Lower lobe of right lung (tissue), 2 donors: ENCODE results near the gene HEXA. TPM values are rescaled to one million over a fixed set of nuclear protein-coding genes. Genes with fewer than 3 reads are reported as not detected.

Source experiments
- ATAC-seq, 2 donors: fragments of 200-7000 bp; cut with Tn5 transposase; one replicate each; pipeline ENCODE4 v1.9.1; 2020 to 2022; ENCODE audit warnings: mild to moderate bottlenecking in 2 of 2, moderate library complexity in 2 of 2
- DNase-seq: peaks from one replicate; pipeline ENCODE4 v3.0.0-alpha.2; 2020
- H3K27ac ChIP-seq: fragments of 200-600 bp; one replicate; pipeline ENCODE4 v1.8.0; 2022
- H3K27me3 ChIP-seq: fragments of 200-600 bp; one replicate; pipeline ENCODE4 v1.8.0; 2022; ENCODE audit warnings: low read depth
- H3K36me3 ChIP-seq: fragments of 200-600 bp; one replicate; pipeline ENCODE4 v1.8.0; 2022; ENCODE audit warnings: mild to moderate bottlenecking
- H3K4me1 ChIP-seq: fragments of 200-600 bp; one replicate; pipeline ENCODE4 v1.8.0; 2022
- H3K4me3 ChIP-seq: fragments of 200-600 bp; one replicate; pipeline ENCODE4 v1.8.0; 2022; ENCODE audit warnings: mild to moderate bottlenecking
- H3K9me3 ChIP-seq: fragments of 200-600 bp; one replicate; pipeline ENCODE4 v1.8.0; 2022
- intact Hi-C: fragments of 100-400 bp; cut with DNase I; formaldehyde crosslinking; loops from one replicate; pipeline ENCODE4 v1.11.0; 2022
- total RNA-seq: library from RNA; stranded (reverse); fragmentation: NEBNext Ultra II Directional; extraction: Animal tissue kit (Norgen Biotek cat#: 25700); gene quantifications from one replicate; pipeline ENCODE4 v1.2.1, GENCODE V29; 2021
- TF ChIP-seq, protein P1 (sequence below): fragments of 200-600 bp; IDR thresholded peaks from one replicate; pipeline ENCODE4 v1.8.0; 2022; ENCODE audit warnings: antibody characterized with exemption, mild to moderate bottlenecking
- donor health status: DM: no; HTN: yes; CAD: no; lungs with severe emphysema.

HEXA gene
- total RNA-seq, 1 donor from 2014 or later = 219 TPM

DNA sequence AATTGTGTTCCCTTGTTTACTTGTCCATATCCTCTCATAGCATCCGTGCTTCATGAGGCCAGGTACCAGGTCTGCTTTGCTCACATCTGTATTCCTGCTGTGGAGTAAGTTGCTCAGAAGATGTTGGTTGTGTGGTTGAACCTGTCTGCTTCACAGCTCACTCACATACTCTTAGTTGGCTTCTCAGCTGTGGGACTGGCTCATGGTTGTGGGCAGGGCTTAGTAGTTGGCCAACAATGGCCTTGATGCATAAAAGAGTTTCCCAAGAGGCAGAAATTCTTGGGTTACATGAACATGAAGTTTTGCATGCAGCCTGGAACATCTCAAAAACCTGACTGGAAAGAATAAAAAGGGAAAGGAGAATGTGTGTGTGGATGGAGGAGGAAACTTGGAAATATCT is 72.9 kb downstream of the HEXA start:
- intact Hi-C loops = no loop called here

More for the DNA sequence above, 72.9 kb downstream of the HEXA start:
- Histone ChIP-seq H3K36me3 (no peaks in the 10 kb centered on the region), H3K27ac (no peak overlapping the region), H3K4me3 (no peak overlapping the region), H3K27me3 (no peaks in the 10 kb centered on the region), H3K9me3 (no peaks in the 10 kb centered on the region), H3K4me1 (no peaks in the 10 kb centered on the region)
- DNase-seq (no peak), ATAC-seq (no peak)
- TF ChIP-seq, protein P1, sequence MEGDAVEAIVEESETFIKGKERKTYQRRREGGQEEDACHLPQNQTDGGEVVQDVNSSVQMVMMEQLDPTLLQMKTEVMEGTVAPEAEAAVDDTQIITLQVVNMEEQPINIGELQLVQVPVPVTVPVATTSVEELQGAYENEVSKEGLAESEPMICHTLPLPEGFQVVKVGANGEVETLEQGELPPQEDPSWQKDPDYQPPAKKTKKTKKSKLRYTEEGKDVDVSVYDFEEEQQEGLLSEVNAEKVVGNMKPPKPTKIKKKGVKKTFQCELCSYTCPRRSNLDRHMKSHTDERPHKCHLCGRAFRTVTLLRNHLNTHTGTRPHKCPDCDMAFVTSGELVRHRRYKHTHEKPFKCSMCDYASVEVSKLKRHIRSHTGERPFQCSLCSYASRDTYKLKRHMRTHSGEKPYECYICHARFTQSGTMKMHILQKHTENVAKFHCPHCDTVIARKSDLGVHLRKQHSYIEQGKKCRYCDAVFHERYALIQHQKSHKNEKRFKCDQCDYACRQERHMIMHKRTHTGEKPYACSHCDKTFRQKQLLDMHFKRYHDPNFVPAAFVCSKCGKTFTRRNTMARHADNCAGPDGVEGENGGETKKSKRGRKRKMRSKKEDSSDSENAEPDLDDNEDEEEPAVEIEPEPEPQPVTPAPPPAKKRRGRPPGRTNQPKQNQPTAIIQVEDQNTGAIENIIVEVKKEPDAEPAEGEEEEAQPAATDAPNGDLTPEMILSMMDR = no peak

Other genes with a start within 250 kb of the HEXA start
- gene GRAMD2A, start 178.2 kb downstream of the HEXA start, total RNA-seq = 29.3 TPM
- gene PKM, start 144.8 kb downstream of the HEXA start, total RNA-seq = 443 TPM
- gene PARP6, start 103.5 kb downstream of the HEXA start, total RNA-seq = 72.2 TPM
- gene CELF6, start 55.9 kb downstream of the HEXA start, total RNA-seq = 5.7 TPM
- not detected for gene TMEM202, start 22.3 kb upstream of the HEXA start, total RNA-seq
- gene ARIH1, start 98.3 kb upstream of the HEXA start, total RNA-seq = 149 TPM